ENCODE measurements around the gene FHAD1.

- no peak for TF ChIP-seq EP300 (IDR thresholded peaks at IDR 0.05)
- TF ChIP-seq, protein P1, sequence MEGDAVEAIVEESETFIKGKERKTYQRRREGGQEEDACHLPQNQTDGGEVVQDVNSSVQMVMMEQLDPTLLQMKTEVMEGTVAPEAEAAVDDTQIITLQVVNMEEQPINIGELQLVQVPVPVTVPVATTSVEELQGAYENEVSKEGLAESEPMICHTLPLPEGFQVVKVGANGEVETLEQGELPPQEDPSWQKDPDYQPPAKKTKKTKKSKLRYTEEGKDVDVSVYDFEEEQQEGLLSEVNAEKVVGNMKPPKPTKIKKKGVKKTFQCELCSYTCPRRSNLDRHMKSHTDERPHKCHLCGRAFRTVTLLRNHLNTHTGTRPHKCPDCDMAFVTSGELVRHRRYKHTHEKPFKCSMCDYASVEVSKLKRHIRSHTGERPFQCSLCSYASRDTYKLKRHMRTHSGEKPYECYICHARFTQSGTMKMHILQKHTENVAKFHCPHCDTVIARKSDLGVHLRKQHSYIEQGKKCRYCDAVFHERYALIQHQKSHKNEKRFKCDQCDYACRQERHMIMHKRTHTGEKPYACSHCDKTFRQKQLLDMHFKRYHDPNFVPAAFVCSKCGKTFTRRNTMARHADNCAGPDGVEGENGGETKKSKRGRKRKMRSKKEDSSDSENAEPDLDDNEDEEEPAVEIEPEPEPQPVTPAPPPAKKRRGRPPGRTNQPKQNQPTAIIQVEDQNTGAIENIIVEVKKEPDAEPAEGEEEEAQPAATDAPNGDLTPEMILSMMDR (IDR thresholded peaks at IDR 0.05) = no peak
- no peak for TF ChIP-seq POLR2AphosphoS5 (IDR thresholded peaks at IDR 0.05)
- no peak for TF ChIP-seq POLR2A (IDR thresholded peaks at IDR 0.05)
Measured at GRCh38 chr1:15443281-15443680, 196.3 kb downstream of the FHAD1 start.
